Esophagus squamous epithelium (tissue), 4 donors: Measurements from ENCODE around the gene RIMBP2.

Experiments used
- POLR2A ChIP-seq, 4 donors: fragments of 450-650 bp; IDR thresholded peaks; one replicate each; pipeline ENCODE4 v1.6.1; 2017; ENCODE audit warnings: antibody characterized with exemption in 4 of 4, mild to moderate bottlenecking in 4 of 4, moderate library complexity in 3 of 4
- TF ChIP-seq, protein P1 (sequence below), 6 experiments: fragments of 450-650 bp in 4 of 6; fragments of 200-600 bp in 2 of 6; sonication (generic) in 2 of 6; IDR thresholded peaks; one replicate each; pipeline ENCODE4 v1.5.1; 2016 to 2019; ENCODE audit warnings: antibody characterized with exemption in 6 of 6, mild to moderate bottlenecking in 4 of 6, moderate library complexity in 4 of 6

- TF ChIP-seq, protein P1, sequence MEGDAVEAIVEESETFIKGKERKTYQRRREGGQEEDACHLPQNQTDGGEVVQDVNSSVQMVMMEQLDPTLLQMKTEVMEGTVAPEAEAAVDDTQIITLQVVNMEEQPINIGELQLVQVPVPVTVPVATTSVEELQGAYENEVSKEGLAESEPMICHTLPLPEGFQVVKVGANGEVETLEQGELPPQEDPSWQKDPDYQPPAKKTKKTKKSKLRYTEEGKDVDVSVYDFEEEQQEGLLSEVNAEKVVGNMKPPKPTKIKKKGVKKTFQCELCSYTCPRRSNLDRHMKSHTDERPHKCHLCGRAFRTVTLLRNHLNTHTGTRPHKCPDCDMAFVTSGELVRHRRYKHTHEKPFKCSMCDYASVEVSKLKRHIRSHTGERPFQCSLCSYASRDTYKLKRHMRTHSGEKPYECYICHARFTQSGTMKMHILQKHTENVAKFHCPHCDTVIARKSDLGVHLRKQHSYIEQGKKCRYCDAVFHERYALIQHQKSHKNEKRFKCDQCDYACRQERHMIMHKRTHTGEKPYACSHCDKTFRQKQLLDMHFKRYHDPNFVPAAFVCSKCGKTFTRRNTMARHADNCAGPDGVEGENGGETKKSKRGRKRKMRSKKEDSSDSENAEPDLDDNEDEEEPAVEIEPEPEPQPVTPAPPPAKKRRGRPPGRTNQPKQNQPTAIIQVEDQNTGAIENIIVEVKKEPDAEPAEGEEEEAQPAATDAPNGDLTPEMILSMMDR (IDR thresholded peaks at IDR 0.05) = no peak
- TF ChIP-seq POLR2A (IDR thresholded peaks at IDR 0.05) = no peak
Measured at GRCh38 chr12:130708648-130709047, 7.5 kb downstream of the RIMBP2 start.
